Neural cell (in vitro differentiated cells): ENCODE data around the gene CCDC12. TPM values are rescaled to one million over a fixed set of nuclear protein-coding genes. Genes with fewer than 3 reads are reported as not detected.

ENCODE experiments used
- H2AFZ ChIP-seq: fragments of 200-600, 300-800 bp; sonication (generic), shearing (Covaris generic); 2 replicates; pipeline ENCODE4 v1.6.0; 2014; ENCODE audit warnings: low read depth, mild to moderate bottlenecking, antibody characterized with exemption, low read length, moderate library complexity
- H3F3A ChIP-seq: fragments of 200-600 bp; shearing (Covaris generic); 2 replicates; pipeline ENCODE4 v1.6.1; 2016; ENCODE audit warnings: mild to moderate bottlenecking, moderate library complexity, mixed read lengths, antibody characterized with exemption, low read length; ENCODE audit not compliant: insufficient read depth, poor library complexity, severe bottlenecking
- H3K27ac ChIP-seq: fragments of 200-600, 300-800 bp; sonication (generic), shearing (Covaris generic); 2 replicates; pipeline ENCODE4 v1.5.1; 2014; ENCODE audit warnings: mild to moderate bottlenecking, low read length, moderate library complexity
- H3K27me3 ChIP-seq: fragments of 300-800, 200-600 bp; sonication (generic), shearing (Covaris generic); 2 replicates; pipeline ENCODE4 v1.6.0; 2014; ENCODE audit warnings: mild to moderate bottlenecking, low read depth, low read length, moderate library complexity; ENCODE audit not compliant: insufficient read depth
- H3K36me3 ChIP-seq: fragments of 300-800, 200-600 bp; sonication (generic), shearing (Covaris generic); 2 replicates; pipeline ENCODE4 v1.5.1; 2014; ENCODE audit warnings: mild to moderate bottlenecking, antibody characterized with exemption, low read length, moderate library complexity; ENCODE audit not compliant: insufficient read depth
- H3K4me2 ChIP-seq: fragments of 300-800, 200-600 bp; sonication (generic), shearing (Covaris generic); 2 replicates; pipeline ENCODE4 v1.6.0; 2014; ENCODE audit warnings: mild to moderate bottlenecking, low read length
- H3K4me3 ChIP-seq: fragments of 300-800, 200-600 bp; sonication (generic), shearing (Covaris generic); 2 replicates; pipeline ENCODE4 v1.5.1; 2014; ENCODE audit warnings: mild to moderate bottlenecking, low read length, moderate library complexity
- H3K79me2 ChIP-seq: fragments of 200-600 bp; shearing (Covaris generic); replicated peaks from 2 replicates; pipeline ENCODE4 v1.6.0; 2014; ENCODE audit warnings: mild to moderate bottlenecking, low read length, moderate library complexity; ENCODE audit not compliant: insufficient read depth
- H3K9ac ChIP-seq: fragments of 300-800, 200-600 bp; sonication (generic), shearing (Covaris generic); 2 replicates; pipeline ENCODE4 v1.6.1; 2016; ENCODE audit warnings: mild to moderate bottlenecking, low read length, mixed read lengths
- H3K9me2 ChIP-seq: fragments of 200-600 bp; shearing (Covaris generic); 2 replicates; pipeline ENCODE4 v1.6.1; 2016; ENCODE audit warnings: mild to moderate bottlenecking, low read length, mixed read lengths; ENCODE audit not compliant: insufficient read depth
- H3K9me3 ChIP-seq: fragments of 200-600, 300-800 bp; sonication (generic), shearing (Covaris generic); 2 replicates; pipeline ENCODE4 v1.6.1; 2016; ENCODE audit warnings: mild to moderate bottlenecking, mixed run types, low read length, moderate library complexity, mixed read lengths
- H4K20me1 ChIP-seq: fragments of 200-600 bp; shearing (Covaris generic); 2 replicates; pipeline ENCODE4 v1.6.1; 2016; ENCODE audit warnings: mild to moderate bottlenecking, mixed run types; ENCODE audit not compliant: insufficient read depth
- CTCF ChIP-seq: fragments of 450-650 bp; IDR thresholded peaks from 2 replicates; pipeline ENCODE4 v1.5.1; 2014; ENCODE audit warnings: antibody characterized with exemption, mild to moderate bottlenecking, moderate library complexity; ENCODE audit not compliant: poor library complexity, severe bottlenecking
- EP300 ChIP-seq: fragments of 450-650 bp; conservative IDR thresholded peaks from 2 replicates; pipeline ENCODE4 v1.6.1; 2014; ENCODE audit warnings: antibody characterized with exemption, mild to moderate bottlenecking, moderate library complexity; ENCODE audit not compliant: poor library complexity, severe bottlenecking
- EZH2 ChIP-seq: fragments of 200-600, 300-800 bp; shearing (Covaris generic), sonication (generic); IDR thresholded peaks from 2 replicates; pipeline ENCODE4 v1.6.1; 2014; ENCODE audit warnings: antibody characterized with exemption, low read length, borderline replicate concordance, mild to moderate bottlenecking; ENCODE audit not compliant: insufficient read depth, poor library complexity, severe bottlenecking
- MXI1 ChIP-seq: fragments of 450-650 bp; conservative IDR thresholded peaks from 2 replicates; pipeline ENCODE4 v1.6.1; 2014; ENCODE audit warnings: antibody characterized with exemption, mild to moderate bottlenecking; ENCODE audit not compliant: poor library complexity, severe bottlenecking
- POLR2AphosphoS5 ChIP-seq: IDR thresholded peaks from 2 replicates; pipeline ENCODE4 v1.6.1; 2012
- RAD21 ChIP-seq: fragments of 450-650 bp; conservative IDR thresholded peaks from 2 replicates; pipeline ENCODE4 v1.6.1; 2014; ENCODE audit warnings: antibody characterized with exemption, mild to moderate bottlenecking, moderate library complexity
- REST ChIP-seq: IDR thresholded peaks from 2 replicates; pipeline ENCODE4 v1.6.1; 2012; ENCODE audit warnings: borderline replicate concordance
- SMC3 ChIP-seq: fragments of 450-650 bp; conservative IDR thresholded peaks from 2 replicates; pipeline ENCODE4 v1.6.1; 2014; ENCODE audit warnings: antibody characterized with exemption, mild to moderate bottlenecking, moderate library complexity; ENCODE audit not compliant: poor library complexity
- TAF1 ChIP-seq: IDR thresholded peaks from 2 replicates; pipeline ENCODE4 v1.6.1; 2012; ENCODE audit warnings: low read depth
- polyA plus RNA-seq: library from polyadenylated mRNA; depleted of rRNA; stranded (reverse); fragments of >200 nt; gene quantifications from 2 replicates; pipeline ENCODE4 v1.2.3, GENCODE V29; 2014

Gene CCDC12
- polyA plus RNA-seq, 1 donor from 2014 or later = 46.4 TPM

DNA sequence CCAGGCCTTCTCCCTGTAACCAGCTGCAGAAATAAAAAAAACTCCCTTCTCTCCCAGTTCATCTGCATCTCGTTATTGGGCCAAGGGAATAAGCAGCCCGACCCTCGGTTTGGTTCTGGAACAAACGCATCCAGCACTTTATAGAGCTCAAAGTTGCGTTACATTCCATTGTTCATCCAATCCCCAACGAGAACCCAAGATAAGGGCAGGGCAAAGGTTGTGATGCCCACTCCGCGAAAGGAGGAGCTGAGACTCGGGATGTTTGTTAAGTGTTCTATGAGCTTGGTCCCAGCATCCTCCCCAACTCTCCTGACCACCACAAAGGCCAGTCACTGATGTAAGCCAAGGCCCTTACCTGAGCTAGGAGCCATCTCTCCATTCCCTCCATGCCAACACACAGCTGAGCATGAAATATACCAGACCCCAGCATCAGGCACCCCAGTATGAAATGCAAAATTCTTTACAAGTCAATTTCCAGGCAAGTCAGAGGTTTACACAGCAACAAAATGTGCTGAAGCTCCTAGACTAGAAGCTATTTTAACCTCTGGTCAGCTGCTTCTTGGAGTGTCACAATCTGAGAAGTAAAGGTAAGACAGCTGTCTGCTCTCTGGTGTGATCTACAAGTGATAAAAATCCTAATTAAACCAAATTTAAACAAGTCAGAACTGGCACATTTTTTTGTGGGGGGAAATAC is 17.9 kb downstream of the CCDC12 start:
- TF ChIP-seq SMC3 (no peak), REST (no peak), CTCF (no peak), TAF1 (no peak), EZH2 (no peak), RAD21 (no peak), POLR2AphosphoS5 (no peak), MXI1 (no peak), EP300 (no peak)
- Histone ChIP-seq H3K4me2 (no peak overlapping the region), H3K27ac (no peak overlapping the region), H4K20me1 (no peaks in the 10 kb centered on the region), H3F3A (no peaks in the 10 kb centered on the region), H3K9me2 (no peaks in the 10 kb centered on the region), H3K9me3 (no peaks in the 10 kb centered on the region), H3K9ac (no peak overlapping the region), H3K36me3 (peaks cover 3% of the 10 kb centered on the region), H3K27me3 (no peaks in the 10 kb centered on the region), H3K4me3 (no peak overlapping the region), H2AFZ (no peak overlapping the region), H3K79me2 (peaks cover 47% of the 10 kb centered on the region)

DNA sequence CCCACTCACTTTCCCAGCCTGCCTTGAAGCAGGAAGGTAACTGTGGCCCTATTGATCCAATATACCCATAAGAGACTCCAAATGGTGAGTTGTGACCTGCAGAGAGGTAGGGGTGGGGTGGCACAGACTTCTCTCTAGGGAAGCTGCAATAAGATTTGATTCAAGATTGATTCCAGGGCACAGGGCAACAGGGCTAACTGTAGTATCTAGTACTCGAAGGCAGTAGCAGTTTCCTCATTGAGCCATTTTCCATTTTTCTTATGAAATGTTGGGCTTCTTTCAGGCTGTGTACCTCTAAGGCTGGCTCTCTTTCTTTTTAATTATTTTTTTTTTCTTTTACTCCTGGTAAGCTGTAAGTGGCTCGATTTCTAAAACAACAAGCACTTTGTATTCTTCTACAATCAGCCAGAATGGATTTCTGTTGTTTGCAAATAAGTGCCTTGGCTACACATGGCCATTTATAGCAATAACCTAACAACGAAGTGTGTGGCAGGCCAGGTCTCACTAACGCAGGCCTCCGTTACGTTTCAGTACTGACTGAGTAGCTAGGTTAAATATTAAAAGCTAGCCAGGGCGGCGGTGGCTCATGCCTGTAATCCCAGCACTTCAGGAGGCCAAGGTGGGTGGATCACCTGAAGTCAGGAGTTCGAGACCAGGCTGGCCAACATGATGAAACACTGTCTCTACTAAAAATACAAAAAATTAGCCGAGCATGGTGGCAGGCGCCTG is 19.3 kb downstream of the CCDC12 start:
- Histone ChIP-seq H3K27ac (no peak overlapping the region), H3K27me3 (no peaks in the 10 kb centered on the region), H3K36me3 (no peaks in the 10 kb centered on the region), H3K79me2 (peaks cover 44% of the 10 kb centered on the region), H4K20me1 (no peaks in the 10 kb centered on the region), H3K9me3 (no peaks in the 10 kb centered on the region), H3K4me3 (no peak overlapping the region), H3F3A (no peaks in the 10 kb centered on the region), H3K4me2 (no peak overlapping the region), H2AFZ (no peak overlapping the region), H3K9me2 (no peaks in the 10 kb centered on the region), H3K9ac (no peak overlapping the region)
- no peak for TF ChIP-seq REST
- no peak for TF ChIP-seq RAD21
- TF ChIP-seq SMC3 = no peak
- no peak for TF ChIP-seq EP300
- TF ChIP-seq EZH2 = no peak
- no peak for TF ChIP-seq POLR2AphosphoS5
- TF ChIP-seq TAF1 = no peak
- TF ChIP-seq CTCF = no peak
- TF ChIP-seq MXI1 = no peak
